HepG2 (cell line): ENCODE measurements around the gene DDAH2. TPM values are rescaled to one million over a fixed set of nuclear protein-coding genes. Genes with fewer than 3 reads are reported as not detected.
A peak's percentile ranks its signal among the peaks of the same experiment; 100 is the strongest.

Experiments used
- ATF7-NPFF ChIP-seq: sonication (generic); formaldehyde crosslinking; IDR thresholded peaks from 2 replicates; pipeline ENCODE4 v1.8.1; 2023; ENCODE audit warnings: mild to moderate bottlenecking, low read depth, missing genetic modification reagents, moderate library complexity
- DMAP1 ChIP-seq: IDR thresholded peaks from 2 replicates; pipeline ENCODE4 v1.6.1; 2016
- GMEB1 ChIP-seq: sonication (generic); formaldehyde crosslinking; IDR thresholded peaks from 2 replicates; pipeline ENCODE4 v1.5.1; 2020; ENCODE audit warnings: missing genetic modification reagents, mild to moderate bottlenecking, borderline replicate concordance
- HNRNPL ChIP-seq: fragments of 200-400 bp; formaldehyde crosslinking; IDR thresholded peaks from 2 replicates; pipeline ENCODE4 v1.6.1; 2017; ENCODE audit warnings: mild to moderate bottlenecking, low read depth, low read length
- MAZ ChIP-seq, 2 experiments: sonication (generic) in 1 of 2; formaldehyde crosslinking in 1 of 2; IDR thresholded peaks; 2 replicates each; pipeline versions ENCODE4 v1.5.0 to v1.6.1; 2012 to 2020; ENCODE audit warnings: low read depth in 2 of 2, mild to moderate bottlenecking in 2 of 2, borderline replicate concordance in 1 of 2, improper control_type of control experiment in 1 of 2, low read length in 1 of 2, missing genetic modification reagents in 1 of 2, moderate library complexity in 1 of 2
- MZF1 ChIP-seq: sonication (generic); formaldehyde crosslinking; IDR thresholded peaks from 2 replicates; pipeline ENCODE4 v1.8.1; 2023; ENCODE audit warnings: mild to moderate bottlenecking, missing genetic modification reagents, borderline replicate concordance
- NCOA5 ChIP-seq: sonication (generic); formaldehyde crosslinking; IDR thresholded peaks from 2 replicates; pipeline ENCODE4 v1.4.0; 2020; ENCODE audit warnings: missing genetic modification reagents
- NR2C2 ChIP-seq: sonication (generic); formaldehyde crosslinking; IDR thresholded peaks from 2 replicates; pipeline ENCODE4 v1.4.0; 2020; ENCODE audit warnings: missing genetic modification reagents, mild to moderate bottlenecking, moderate library complexity, borderline replicate concordance
- POLR2AphosphoS2 ChIP-seq: IDR thresholded peaks from 2 replicates; pipeline ENCODE4 v1.6.1; 2011; ENCODE audit warnings: low read depth, low read length, improper control_type of control experiment
- POLR2AphosphoS5 ChIP-seq: IDR thresholded peaks from 2 replicates; pipeline ENCODE4 v1.6.1; 2012; ENCODE audit warnings: low read depth, low read length
- RBFOX2 ChIP-seq: fragments of 200-400 bp; formaldehyde crosslinking; IDR thresholded peaks from 2 replicates; pipeline ENCODE4 v1.6.1; 2017; ENCODE audit warnings: low read depth, mild to moderate bottlenecking, low read length
- RFX3 ChIP-seq: IDR thresholded peaks from 2 replicates; pipeline ENCODE4 v1.6.1; 2016; ENCODE audit warnings: missing biosample characterization, missing genetic modification reagents
- SMAD3 ChIP-seq: sonication (generic); formaldehyde crosslinking; IDR thresholded peaks from 2 replicates; pipeline ENCODE4 v1.4.0; 2020; ENCODE audit warnings: missing genetic modification reagents
- SP140L ChIP-seq: sonication (generic); formaldehyde crosslinking; IDR thresholded peaks from 2 replicates; pipeline ENCODE4 v1.4.0; 2020; ENCODE audit warnings: missing genetic modification reagents, borderline replicate concordance
- SPEN ChIP-seq: sonication (generic); formaldehyde crosslinking; IDR thresholded peaks from 2 replicates; pipeline ENCODE4 v1.5.1; 2020; ENCODE audit warnings: low read depth, mild to moderate bottlenecking, missing genetic modification reagents
- STAT6 ChIP-seq: sonication (generic); formaldehyde crosslinking; IDR thresholded peaks from 2 replicates; pipeline ENCODE4 v1.4.0; 2020; ENCODE audit warnings: missing genetic modification reagents, mild to moderate bottlenecking, borderline replicate concordance
- TEAD2 ChIP-seq: sonication (generic); formaldehyde crosslinking; IDR thresholded peaks from 2 replicates; pipeline ENCODE4 v1.9.0; 2021; ENCODE audit warnings: missing genetic modification reagents
- TOE1 ChIP-seq: sonication (generic); formaldehyde crosslinking; IDR thresholded peaks from 2 replicates; pipeline ENCODE4 v1.4.0; 2020; ENCODE audit warnings: mild to moderate bottlenecking, missing genetic modification reagents
- ZBTB34 ChIP-seq: sonication (generic); formaldehyde crosslinking; IDR thresholded peaks from 2 replicates; pipeline ENCODE4 v1.8.0; 2022; ENCODE audit warnings: mild to moderate bottlenecking, missing genetic modification reagents
- ZFP37 ChIP-seq: sonication (generic); formaldehyde crosslinking; IDR thresholded peaks from 2 replicates; pipeline ENCODE4 v1.4.0; 2020; ENCODE audit warnings: missing genetic modification reagents, borderline replicate concordance
- ZNF3 ChIP-seq: IDR thresholded peaks from 2 replicates; pipeline ENCODE4 v1.7.0; 2017; ENCODE audit warnings: inconsistent platforms
- ZNF30 ChIP-seq: sonication (generic); formaldehyde crosslinking; IDR thresholded peaks from 2 replicates; pipeline ENCODE4 v1.5.0; 2020; ENCODE audit warnings: mild to moderate bottlenecking, missing genetic modification reagents
- ZNF432 ChIP-seq: sonication (generic); formaldehyde crosslinking; IDR thresholded peaks from 2 replicates; pipeline ENCODE4 v1.5.0; 2020; ENCODE audit warnings: missing genetic modification reagents, mild to moderate bottlenecking, borderline replicate concordance
- ZNF510 ChIP-seq: sonication (generic); formaldehyde crosslinking; IDR thresholded peaks from 2 replicates; pipeline ENCODE4 v1.4.0; 2020; ENCODE audit warnings: low read depth, mild to moderate bottlenecking, missing genetic modification reagents
- ZNF775 ChIP-seq: sonication (generic); formaldehyde crosslinking; IDR thresholded peaks from 2 replicates; pipeline ENCODE4 v1.4.0; 2020; ENCODE audit warnings: missing genetic modification reagents, mild to moderate bottlenecking, moderate library complexity, borderline replicate concordance
- polyA plus RNA-seq, 8 experiments: library from polyadenylated mRNA; depleted of rRNA in 3 of 8; stranded (reverse) in 7 of 8; unstranded in 1 of 8; fragments of >200 nt; fragmentation: Illumina TruSeq in 4 of 8; extraction: Trizol in 4 of 8; gene quantifications; 2 replicates each; pipeline versions ENCODE4 v1.2.1 to v1.2.3, GENCODE V29; 2011 to 2016; ENCODE audit warnings: low read depth in 4 of 8, missing spikeins in 1 of 8, mixed read lengths in 1 of 8; ENCODE audit not compliant: insufficient read depth in 1 of 8
- total RNA-seq, 5 experiments: library from RNA; depleted of rRNA; stranded (reverse); fragments of >200 nt; fragmentation: Illumina TruSeq; extraction: Trizol; gene quantifications; 2 replicates each; pipeline ENCODE4 v1.2.3, GENCODE V29; 2016; ENCODE audit warnings: low read depth in 1 of 5

The DDAH2 gene
- total and polyA plus RNA-seq, 2 of the 13 experiments (the other 11 are each of a cell fraction or from before 2014, with no cell fraction given), result 16.4 to 21.1 TPM

GRCh38 chr6:31776989-31777666 is 48.0 kb upstream of the DDAH2 start, which contains the start of gene VWA7 (continued):
- TF ChIP-seq TOE1 (CRISPR knock-in tag) (0 out of 2 replicates have a peak, but pooled peaks have one; percentile 42), NCOA5 (CRISPR knock-in tag) (no peak), ZNF510 (CRISPR knock-in tag) (no peak), ATF7-NPFF (CRISPR knock-in tag) (peak; percentile 59; the same call in 1 of the 2 replicates), STAT6 (no peak), MAZ (IDR thresholded peaks at IDR 0.05; ENCODE audit: borderline replicate concordance, low read depth, low read length) (peak; percentile 45; the same call in 1 of the 2 replicates), MAZ (CRISPR knock-in tag; IDR thresholded peaks at IDR 0.05; ENCODE audit: low read depth) (peak; percentile 82; the same call in 1 of the 2 replicates), POLR2AphosphoS5 (peak; percentile 61), GMEB1 (CRISPR knock-in tag) (peak; percentile 53; the same call in 1 of the 2 replicates), ZNF3 (CRISPR knock-in tag) (no peak), DMAP1 (peak; percentile 63; the same call in 1 of the 2 replicates), ZBTB34 (CRISPR knock-in tag) (no peak), SMAD3 (CRISPR knock-in tag) (peak; percentile 27; the same call in 1 of the 2 replicates), ZNF30 (CRISPR knock-in tag) (no peak), POLR2AphosphoS2 (no peak), RBFOX2 (peak; percentile 68), HNRNPL (0 out of 2 replicates have a peak, but pooled peaks have one; percentile 81), SPEN (CRISPR knock-in tag) (peak; percentile 60), RFX3 (no peak), SP140L (CRISPR knock-in tag) (no peak), TEAD2 (CRISPR knock-in tag) (no peak), ZNF775 (CRISPR knock-in tag) (no peak), MZF1 (CRISPR knock-in tag) (no peak), ZFP37 (CRISPR knock-in tag) (no peak), NR2C2 (no peak; the same call in 1 of the 2 replicates), ZNF432 (CRISPR knock-in tag) (no peak)
